Ishikawa (cell line): ENCODE measurements around the gene GALNT14.

Source experiments
- CEBPB ChIP-seq: IDR thresholded peaks from 2 replicates; pipeline ENCODE4 v1.6.1; 2012
- CREB1 ChIP-seq: IDR thresholded peaks from 2 replicates; pipeline ENCODE4 v1.6.1; 2012; ENCODE audit warnings: low read depth
- EGR1 ChIP-seq: IDR thresholded peaks from 2 replicates; pipeline ENCODE4 v1.6.1; 2012
- EP300 ChIP-seq: IDR thresholded peaks from 2 replicates; pipeline ENCODE4 v1.6.1; 2012; ENCODE audit warnings: borderline replicate concordance
- FOXM1 ChIP-seq: IDR thresholded peaks from 2 replicates; pipeline ENCODE4 v1.6.1; 2012; ENCODE audit warnings: low read depth, borderline replicate concordance
- MAX ChIP-seq: IDR thresholded peaks from 2 replicates; pipeline ENCODE4 v1.6.1; 2012
- NFIC ChIP-seq: IDR thresholded peaks from 2 replicates; pipeline ENCODE4 v1.6.1; 2012
- RAD21 ChIP-seq: IDR thresholded peaks from 2 replicates; pipeline ENCODE4 v1.6.1; 2012; ENCODE audit warnings: low read depth
- REST ChIP-seq: IDR thresholded peaks from 2 replicates; pipeline ENCODE4 v1.6.1; 2012; ENCODE audit warnings: low read depth, mild to moderate bottlenecking
- TAF1 ChIP-seq: IDR thresholded peaks from 2 replicates; pipeline ENCODE4 v1.6.1; 2012; ENCODE audit warnings: low read depth, mild to moderate bottlenecking
- TCF12 ChIP-seq: IDR thresholded peaks from 2 replicates; pipeline ENCODE4 v1.6.1; 2012; ENCODE audit warnings: low read depth
- TEAD4 ChIP-seq: IDR thresholded peaks from 2 replicates; pipeline ENCODE4 v1.6.1; 2012
- USF1 ChIP-seq: IDR thresholded peaks from 2 replicates; pipeline ENCODE4 v1.6.1; 2012
- YY1 ChIP-seq: IDR thresholded peaks from 2 replicates; pipeline ENCODE4 v1.6.1; 2012; ENCODE audit warnings: low read depth
- ZBTB7A ChIP-seq: IDR thresholded peaks from 2 replicates; pipeline ENCODE4 v1.6.1; 2012; ENCODE audit warnings: low read depth

The GALNT14 gene

GRCh38 chr2:30956995-30957394, 181.2 kb downstream of the GALNT14 start:
- TF ChIP-seq TCF12: no peak
- no peak for TF ChIP-seq USF1
- TF ChIP-seq REST: no peak
- TF ChIP-seq EGR1: no peak
- no peak for TF ChIP-seq YY1
- no peak for TF ChIP-seq NFIC
- no peak for TF ChIP-seq EP300
- TF ChIP-seq CEBPB: no peak
- TF ChIP-seq TAF1: no peak
- no peak for TF ChIP-seq CREB1

GRCh38 chr2:30955516-30956132, 182.6 kb downstream of the GALNT14 start:
- TF ChIP-seq RAD21: no peak
- TF ChIP-seq EP300: no peak
- TF ChIP-seq ZBTB7A: no peak
- no peak for TF ChIP-seq FOXM1
- no peak for TF ChIP-seq USF1
- no peak for TF ChIP-seq TEAD4
- TF ChIP-seq REST: no peak
- no peak for TF ChIP-seq EGR1
- no peak for TF ChIP-seq MAX
- TF ChIP-seq TCF12: no peak
- no peak for TF ChIP-seq NFIC
- no peak for TF ChIP-seq CREB1
- TF ChIP-seq YY1: no peak
- no peak for TF ChIP-seq TAF1
- TF ChIP-seq CEBPB: no peak

- TF ChIP-seq ZBTB7A (no peak), REST (no peak), CEBPB (no peak), TAF1 (no peak), FOXM1 (no peak), YY1 (no peak), MAX (no peak), NFIC (no peak), TEAD4 (no peak), TCF12 (no peak), RAD21 (no peak), EGR1 (no peak), CREB1 (no peak), EP300 (no peak), USF1 (no peak)
Observed at GRCh38 chr2:30950339-30950738, 187.9 kb downstream of the GALNT14 start.

- TF ChIP-seq ZBTB7A (no peak), EGR1 (no peak)
Observed at GRCh38 chr2:30949435-30949834, 188.8 kb downstream of the GALNT14 start.
